Endothelial cell of umbilical vein (primary cell): Measurements from ENCODE around the gene TMIE.
A peak's percentile ranks its signal among the peaks of the same experiment; 100 is the strongest.

Source experiments
- CTCF ChIP-seq, 2 donors: IDR thresholded peaks; 1 replicate in 1 of 2; 2 replicates in 1 of 2; pipeline ENCODE4 v1.5.1; 2011; ENCODE audit warnings: low read length in 2 of 2, mild to moderate bottlenecking in 2 of 2, moderate library complexity in 2 of 2, control low read depth in 1 of 2, inconsistent platforms in 1 of 2, low read depth in 1 of 2; ENCODE audit not compliant: insufficient read depth in 1 of 2; ENCODE audit errors: extremely low read depth in 1 of 2
- EZH2 ChIP-seq: IDR thresholded peaks from 2 replicates; pipeline ENCODE4 v1.6.1; 2012; ENCODE audit warnings: borderline replicate concordance, low read depth, mild to moderate bottlenecking, moderate library complexity, low read length, inconsistent platforms; ENCODE audit not compliant: severe bottlenecking
- FOS ChIP-seq: IDR thresholded peaks from 2 replicates; pipeline ENCODE4 v1.6.1; 2011; ENCODE audit warnings: mild to moderate bottlenecking, low read length, moderate library complexity, borderline replicate concordance; ENCODE audit not compliant: insufficient read depth
- GATA2 ChIP-seq: IDR thresholded peaks from 2 replicates; pipeline ENCODE4 v1.7.0; 2011; ENCODE audit warnings: low read depth, mild to moderate bottlenecking, moderate library complexity, mixed read lengths, low read length; ENCODE audit not compliant: insufficient read length, insufficient read depth
- JUN ChIP-seq: IDR thresholded peaks from 2 replicates; pipeline ENCODE4 v1.6.1; 2011; ENCODE audit warnings: borderline replicate concordance, low read depth; ENCODE audit not compliant: insufficient read length, insufficient read depth
- MAX ChIP-seq: IDR thresholded peaks from 2 replicates; pipeline ENCODE4 v1.6.1; 2011; ENCODE audit not compliant: insufficient read depth, insufficient read length
- POLR2A ChIP-seq: IDR thresholded peaks from 2 replicates; pipeline ENCODE4 v1.6.1; 2012; ENCODE audit warnings: low read depth, mild to moderate bottlenecking, control low read depth, low read length
- POLR2AphosphoS5 ChIP-seq: IDR thresholded peaks from 2 replicates; pipeline ENCODE4 v1.6.1; 2012; ENCODE audit warnings: low read depth, mild to moderate bottlenecking, control low read depth, low read length, moderate library complexity; ENCODE audit not compliant: insufficient read depth

- TF ChIP-seq CTCF (IDR thresholded peaks at IDR 0.05; ENCODE audit: extremely low read depth in 1 of 2, insufficient read depth in 1 of 2, low read depth in 1 of 2, low read length in 2 of 2) (peak; percentile 38 to 46), JUN (no peak), POLR2A (no peak), MAX (no peak), POLR2AphosphoS5 (no peak), FOS (no peak), EZH2 (no peak), GATA2 (no peak)
Measured at GRCh38 chr3:46717447-46718231, 16.4 kb downstream of the TMIE start, which contains the start of gene PRSS50.
